ENCODE results near the gene PARP12. TPM values are rescaled to one million over a fixed set of nuclear protein-coding genes. Genes with fewer than 3 reads are reported as not detected.

Gene PARP12
- total and polyA plus RNA-seq, 10 of the 15 experiments (the other 5 are each of a cell fraction or from before 2014, with no cell fraction given) = 0.98 to 51.8 (median 18.0) TPM

- TF ChIP-seq, protein P1, sequence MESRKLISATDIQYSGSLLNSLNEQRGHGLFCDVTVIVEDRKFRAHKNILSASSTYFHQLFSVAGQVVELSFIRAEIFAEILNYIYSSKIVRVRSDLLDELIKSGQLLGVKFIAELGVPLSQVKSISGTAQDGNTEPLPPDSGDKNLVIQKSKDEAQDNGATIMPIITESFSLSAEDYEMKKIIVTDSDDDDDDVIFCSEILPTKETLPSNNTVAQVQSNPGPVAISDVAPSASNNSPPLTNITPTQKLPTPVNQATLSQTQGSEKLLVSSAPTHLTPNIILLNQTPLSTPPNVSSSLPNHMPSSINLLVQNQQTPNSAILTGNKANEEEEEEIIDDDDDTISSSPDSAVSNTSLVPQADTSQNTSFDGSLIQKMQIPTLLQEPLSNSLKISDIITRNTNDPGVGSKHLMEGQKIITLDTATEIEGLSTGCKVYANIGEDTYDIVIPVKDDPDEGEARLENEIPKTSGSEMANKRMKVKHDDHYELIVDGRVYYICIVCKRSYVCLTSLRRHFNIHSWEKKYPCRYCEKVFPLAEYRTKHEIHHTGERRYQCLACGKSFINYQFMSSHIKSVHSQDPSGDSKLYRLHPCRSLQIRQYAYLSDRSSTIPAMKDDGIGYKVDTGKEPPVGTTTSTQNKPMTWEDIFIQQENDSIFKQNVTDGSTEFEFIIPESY (IDR thresholded peaks at IDR 0.05) = no peak
These were observed 46.2 kb downstream of the PARP12 start (continued) for GRCh38 chr7:140016540-140016939.

GRCh38 chr7:140015471-140015970 lies 47.2 kb downstream of the PARP12 start:
- Histone ChIP-seq H3K9me3 (replicated peaks; ENCODE audit: control insufficient read depth, insufficient read depth, low read length) (no peaks in the 10 kb centered on the region), H2AFZ (ENCODE audit: control insufficient read depth, low read depth, low read length) (no peak overlapping the region), H3K4me1 (ENCODE audit: control insufficient read depth, insufficient read depth, low read length) (no peaks in the 10 kb centered on the region), H3K4me3 (no peak overlapping the region), H3K27me3 (replicated peaks in 1 of 2; ENCODE audit: control insufficient read depth in 2 of 2, insufficient read depth in 2 of 2, low read length in 1 of 2) (no peaks in the 10 kb centered on the region; a peak in 1 of 4 replicates), H3K36me3 (ENCODE audit: control insufficient read depth in 2 of 2, insufficient read depth in 2 of 2, low read length in 1 of 2) (no peaks in the 10 kb centered on the region), H3K79me2 (ENCODE audit: control insufficient read depth, insufficient read depth, low read length) (no peaks in the 10 kb centered on the region), H3K4me2 (ENCODE audit: control insufficient read depth, insufficient read depth) (no peak overlapping the region), H4K20me1 (ENCODE audit: control insufficient read depth, insufficient read depth) (no peaks in the 10 kb centered on the region), H3K9ac (ENCODE audit: control insufficient read depth, insufficient read depth, low read length) (no peak overlapping the region), H3K27ac (ENCODE audit: control insufficient read depth, insufficient read depth) (no peak overlapping the region)
- intact Hi-C loops (cut with micrococcal nuclease; ENCODE audit: unreplicated experiment) = loop anchor here (5.0 kb wide), 1 partner anchor 312 kb away; no protein-coding TSS in a partner anchor
- WGBS (ENCODE audit: insufficient coverage, insufficient replicate concordance, low lambda C conversion rate, missing lambda C conversion rate) = 62% methylated on average over 11 of the region's 11 CpGs
- in situ Hi-C loops (cut with MboI) = no loop called here
- ChIA-PET POLR2A (no interaction called here), CTCF (no interaction called here), RAD21 (ENCODE audit: unreplicated experiment) (no interaction called here), SMC1A (ENCODE audit: uncharacterized antibody, unreplicated experiment) (no interaction called here)
- TF ChIP-seq PKNOX1 (IDR thresholded peaks at IDR 0.05) (no peak), MAX (IDR thresholded peaks at IDR 0.05; ENCODE audit: low read depth, low read length) (no peak), ZBTB4 (CRISPR knock-in tag; IDR thresholded peaks at IDR 0.05) (no peak), NFYA (IDR thresholded peaks at IDR 0.05; ENCODE audit: borderline replicate concordance, low read depth, low read length) (no peak)
- TF ChIP-seq, protein P2, sequence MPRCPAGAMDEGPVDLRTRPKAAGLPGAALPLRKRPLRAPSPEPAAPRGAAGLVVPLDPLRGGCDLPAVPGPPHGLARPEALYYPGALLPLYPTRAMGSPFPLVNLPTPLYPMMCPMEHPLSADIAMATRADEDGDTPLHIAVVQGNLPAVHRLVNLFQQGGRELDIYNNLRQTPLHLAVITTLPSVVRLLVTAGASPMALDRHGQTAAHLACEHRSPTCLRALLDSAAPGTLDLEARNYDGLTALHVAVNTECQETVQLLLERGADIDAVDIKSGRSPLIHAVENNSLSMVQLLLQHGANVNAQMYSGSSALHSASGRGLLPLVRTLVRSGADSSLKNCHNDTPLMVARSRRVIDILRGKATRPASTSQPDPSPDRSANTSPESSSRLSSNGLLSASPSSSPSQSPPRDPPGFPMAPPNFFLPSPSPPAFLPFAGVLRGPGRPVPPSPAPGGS (IDR thresholded peaks at IDR 0.05; ENCODE audit: borderline replicate concordance, insufficient read depth, low read depth, low read length, poor library complexity, severe bottlenecking) = no peak
- BruUV-seq (replicated peaks) = no TSS peak
- ATAC-seq = no peak
- no peak for DNase-seq (ENCODE audit: low read depth, low spot score)
- no peak for FAIRE-seq
